GM19438 (cell line): ENCODE data around the gene PHLDA3.

Experiments used
- ATAC-seq: cut with Tn5 transposase; IDR thresholded peaks from one replicate; pipeline ENCODE4 v1.9.1; 2021; ENCODE audit warnings: low read depth; ENCODE audit not compliant: unreplicated experiment

The PHLDA3 gene

DNA sequence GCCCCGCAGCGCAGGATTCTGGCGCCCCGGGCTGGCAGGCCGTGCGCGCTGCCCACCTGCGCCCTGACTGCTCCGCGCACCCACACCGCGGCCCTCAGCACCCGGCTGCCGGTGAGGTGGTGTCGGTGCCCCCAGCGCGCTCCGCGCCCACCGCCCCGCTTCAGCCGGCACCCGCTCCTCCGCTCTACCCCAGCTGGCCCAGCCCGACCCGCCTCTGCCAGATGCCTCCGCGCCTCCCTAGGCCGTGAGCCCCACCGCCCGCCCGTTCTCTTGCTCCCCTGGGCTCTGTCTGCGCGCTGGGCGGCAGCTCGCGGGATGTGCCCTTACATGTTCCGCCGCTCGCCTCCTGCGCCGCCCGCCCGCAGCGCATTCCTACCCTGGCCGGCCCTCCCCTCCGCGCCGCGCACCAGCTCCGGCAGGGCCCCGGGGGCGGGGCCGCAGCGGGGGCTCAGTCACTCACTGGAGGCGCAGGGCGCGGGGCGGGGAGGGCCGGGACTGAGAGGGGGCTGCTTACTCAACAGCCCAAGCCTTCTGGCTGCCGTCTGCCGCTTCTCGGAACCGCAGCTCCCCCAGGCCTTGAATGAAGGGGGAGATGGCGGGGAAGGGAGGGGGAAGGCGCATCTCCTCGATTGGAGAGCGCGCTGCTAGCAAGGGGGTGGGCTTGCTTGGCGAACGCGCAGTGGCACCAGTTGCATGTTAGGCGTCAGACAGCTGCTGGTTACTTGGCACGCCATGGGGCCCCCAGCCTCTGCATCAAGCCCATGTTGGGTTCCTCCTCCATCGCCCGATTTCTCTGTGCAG, at the start of gene PHLDA3:
TSS of gene PHLDA3 (minus strand) at position 345 of the 801 bp plus-strand sequence. CDS start 402 bp downstream, outside the sequence.
- ATAC-seq: peak; percentile 81

DNA sequence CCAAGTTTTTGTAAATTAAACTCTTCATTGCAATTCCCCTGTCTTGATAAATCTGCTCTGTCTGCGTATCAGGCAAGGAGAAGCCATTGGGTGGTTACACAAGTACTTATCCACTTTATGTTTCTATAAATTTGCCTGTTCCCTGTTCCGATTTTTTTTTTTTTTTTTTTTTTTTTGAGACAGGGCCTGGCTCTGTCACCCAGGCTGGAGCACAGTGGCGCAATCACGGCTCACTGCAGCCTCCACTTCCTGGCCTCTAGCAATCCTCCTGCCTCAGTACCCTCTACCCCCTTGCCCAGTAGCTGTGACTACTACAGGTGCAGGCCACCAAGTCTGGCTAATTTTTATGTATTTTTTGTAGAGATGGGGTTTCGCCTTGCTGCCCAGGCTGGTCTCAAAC, 49.1 kb upstream of the PHLDA3 start:
- no peak for ATAC-seq

DNA sequence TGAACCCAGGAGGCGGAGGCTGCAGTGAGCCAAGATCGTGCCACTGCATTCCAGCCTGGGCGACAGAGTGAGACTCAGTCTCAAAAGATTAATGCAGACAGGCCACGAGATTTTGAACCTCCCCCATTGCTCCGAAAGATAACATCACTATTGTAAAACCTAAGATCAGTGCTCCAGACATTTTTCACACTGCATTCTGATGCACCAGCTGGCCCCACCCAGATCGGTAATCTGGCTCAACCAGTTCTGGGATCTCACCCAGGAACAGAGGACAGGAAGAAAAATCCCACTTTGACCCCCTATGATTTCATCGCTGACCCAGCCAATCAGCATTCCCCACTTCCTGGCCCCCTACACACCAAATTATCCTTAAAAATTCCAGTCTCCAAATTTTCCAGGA, 48.6 kb upstream of the PHLDA3 start:
- no peak for ATAC-seq

DNA sequence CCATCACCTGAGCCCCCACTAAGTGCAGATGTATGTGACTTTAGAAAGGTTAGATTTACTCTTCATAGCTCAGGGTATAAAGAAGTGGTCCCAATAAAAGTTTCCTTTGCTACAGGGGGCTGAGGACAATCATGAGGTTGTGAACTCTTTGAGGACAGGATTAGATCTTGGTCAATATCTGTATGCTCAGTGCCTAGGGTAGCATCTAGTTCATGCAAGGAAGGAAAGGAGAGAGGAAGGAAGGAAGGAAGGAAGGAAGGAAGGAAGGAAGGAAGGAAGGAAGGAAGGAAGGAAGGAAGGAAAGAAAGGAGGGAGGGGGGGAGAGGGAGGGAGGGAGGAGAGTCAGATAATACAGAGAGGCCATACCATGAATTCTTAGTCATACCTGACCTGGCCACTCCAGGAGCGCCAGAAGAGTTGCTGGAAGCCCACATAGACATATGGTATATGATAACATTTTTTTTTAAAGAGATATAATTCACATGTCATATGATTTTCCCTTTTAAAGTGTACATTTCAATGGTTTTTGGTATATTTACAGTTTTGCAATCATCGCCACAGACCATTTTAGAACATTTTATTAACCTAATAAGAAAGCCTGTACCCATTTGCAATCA, 47.6 kb upstream of the PHLDA3 start:
- ATAC-seq: no peak

DNA sequence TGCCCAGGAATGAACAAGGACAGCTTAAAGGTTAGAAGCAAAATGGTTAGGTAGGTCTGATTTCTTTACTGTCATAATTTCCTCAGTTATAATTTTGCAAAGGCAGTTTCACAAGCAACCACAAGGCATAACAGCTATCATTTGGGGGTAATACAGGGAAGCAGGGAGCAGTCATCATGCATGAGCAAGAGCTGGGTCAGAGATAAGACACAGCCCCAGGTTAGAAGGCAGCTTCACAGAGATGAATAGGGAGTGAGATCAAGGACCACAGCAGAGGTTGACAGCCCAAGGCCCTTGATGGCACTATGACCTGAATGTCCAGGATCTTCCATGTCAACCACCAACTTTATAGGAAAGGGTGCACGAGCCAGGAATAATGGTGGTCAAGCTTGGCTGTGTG, 46.9 kb upstream of the PHLDA3 start:
- no peak for ATAC-seq

DNA sequence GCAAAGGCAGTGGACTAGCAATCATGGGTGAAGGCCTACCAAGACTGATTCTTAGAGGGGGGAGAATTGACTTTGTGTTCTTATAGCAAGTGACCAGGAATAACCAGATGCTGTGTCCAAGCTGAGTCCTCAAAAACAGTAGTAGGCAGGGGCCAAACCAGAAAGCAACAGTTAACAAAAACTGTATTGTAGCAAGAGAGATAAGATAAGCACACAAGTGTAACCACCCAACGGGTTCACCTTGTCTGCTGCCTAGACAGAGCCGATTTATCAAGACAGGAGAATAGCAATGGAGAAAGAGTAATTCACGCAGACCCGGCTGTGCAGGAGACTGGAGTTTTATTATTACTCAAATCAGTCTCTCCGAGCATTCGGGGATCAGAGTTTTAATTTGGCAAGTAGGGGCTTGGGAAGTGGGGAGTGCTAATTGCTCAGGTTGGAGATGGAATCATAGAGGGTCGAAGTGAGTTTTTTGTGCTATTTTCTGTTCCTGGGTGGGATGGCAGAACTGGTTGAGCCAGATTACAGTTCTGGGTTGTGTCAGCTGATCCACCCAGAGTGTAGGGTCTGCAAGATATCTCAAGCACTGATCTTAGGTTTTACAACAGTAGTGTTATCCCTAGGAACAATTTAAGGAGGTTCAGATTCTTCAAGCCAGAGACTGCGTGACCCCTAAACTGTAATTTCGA, 46.2 kb upstream of the PHLDA3 start:
- no peak for ATAC-seq

DNA sequence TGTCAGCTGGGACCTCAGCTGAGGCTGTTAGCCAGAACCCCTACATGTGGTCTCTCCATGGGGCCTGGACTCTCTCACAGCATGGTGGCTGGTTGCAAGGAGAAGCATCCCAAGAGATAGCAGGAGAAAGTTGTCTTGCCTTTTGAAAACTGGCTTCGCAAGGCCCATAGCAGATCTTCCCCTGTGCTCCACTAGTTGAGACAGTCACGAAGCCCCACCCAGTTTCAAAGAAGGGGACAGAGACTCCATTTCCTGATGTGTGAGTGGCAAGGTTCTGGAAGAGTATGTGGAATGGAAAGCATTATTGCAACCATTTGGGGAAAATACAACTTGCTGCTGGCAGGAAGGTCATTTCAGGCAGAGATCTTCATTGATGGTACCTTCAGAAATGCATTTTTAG, 45.5 kb upstream of the PHLDA3 start:
- no peak for ATAC-seq

DNA sequence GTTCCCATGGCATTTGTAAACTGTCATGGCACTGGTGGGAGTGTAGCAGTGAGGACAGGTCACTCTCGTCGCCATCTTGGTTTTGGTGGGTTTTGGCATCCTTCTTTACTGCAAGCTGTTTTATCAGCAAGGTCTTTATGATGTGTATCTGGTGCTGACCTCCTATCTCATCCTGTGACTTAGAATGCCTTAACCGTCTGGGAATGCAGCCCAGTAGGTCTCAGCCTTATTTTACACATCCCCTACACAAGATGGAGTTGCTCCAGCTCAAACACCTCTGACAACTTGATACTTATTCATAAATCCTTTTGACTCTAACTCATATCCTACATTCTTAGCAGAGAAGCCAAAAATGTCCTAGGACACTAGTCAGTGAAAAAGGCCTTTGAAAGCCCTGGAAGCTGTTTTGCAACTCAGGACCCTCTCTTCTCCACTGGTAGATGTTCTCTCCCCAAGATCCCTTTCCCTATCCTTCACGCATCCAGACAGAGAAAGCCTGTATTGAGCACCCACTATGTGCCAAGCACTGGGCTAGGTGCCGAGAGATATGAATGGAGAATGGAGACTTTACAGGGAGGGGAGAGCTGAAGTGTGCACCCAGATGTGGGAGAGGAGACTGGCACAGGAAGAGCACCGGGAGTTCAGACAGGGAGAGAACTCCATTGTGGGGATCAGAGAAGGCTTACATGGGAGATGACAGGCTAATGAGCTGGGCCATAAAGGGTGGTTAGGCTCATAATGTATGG, 44.7 kb upstream of the PHLDA3 start:
- no peak for ATAC-seq

DNA sequence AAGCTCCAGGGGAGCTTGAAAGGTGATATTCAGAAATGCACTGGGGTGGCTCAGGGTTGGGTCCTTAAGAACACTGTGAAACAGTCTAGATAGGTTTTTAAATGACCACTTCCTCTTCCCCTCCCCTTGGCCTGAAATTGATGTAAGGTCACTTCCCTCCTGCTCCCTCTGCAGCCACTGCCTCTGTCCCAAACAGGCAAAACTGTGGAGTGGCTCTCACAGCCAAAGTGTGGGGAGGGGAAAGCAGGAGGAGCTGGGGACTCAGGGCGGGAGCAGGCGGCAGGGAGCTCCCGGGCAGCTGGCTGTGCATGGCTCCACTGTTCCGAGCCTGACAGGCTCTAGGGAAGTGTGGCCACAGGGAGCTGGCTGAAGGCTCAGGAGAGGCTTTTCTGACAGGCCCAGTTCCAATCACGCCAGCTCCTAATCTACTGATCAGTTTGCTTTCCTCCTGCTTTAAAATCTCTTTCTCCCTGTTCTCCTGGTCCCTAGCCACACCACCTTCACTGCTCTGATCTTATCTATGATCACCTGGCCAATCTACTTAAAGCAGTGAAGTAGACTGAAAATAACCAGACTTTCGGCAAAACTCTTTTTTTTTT, 43.1 kb upstream of the PHLDA3 start:
- peak; percentile 65 for ATAC-seq

DNA sequence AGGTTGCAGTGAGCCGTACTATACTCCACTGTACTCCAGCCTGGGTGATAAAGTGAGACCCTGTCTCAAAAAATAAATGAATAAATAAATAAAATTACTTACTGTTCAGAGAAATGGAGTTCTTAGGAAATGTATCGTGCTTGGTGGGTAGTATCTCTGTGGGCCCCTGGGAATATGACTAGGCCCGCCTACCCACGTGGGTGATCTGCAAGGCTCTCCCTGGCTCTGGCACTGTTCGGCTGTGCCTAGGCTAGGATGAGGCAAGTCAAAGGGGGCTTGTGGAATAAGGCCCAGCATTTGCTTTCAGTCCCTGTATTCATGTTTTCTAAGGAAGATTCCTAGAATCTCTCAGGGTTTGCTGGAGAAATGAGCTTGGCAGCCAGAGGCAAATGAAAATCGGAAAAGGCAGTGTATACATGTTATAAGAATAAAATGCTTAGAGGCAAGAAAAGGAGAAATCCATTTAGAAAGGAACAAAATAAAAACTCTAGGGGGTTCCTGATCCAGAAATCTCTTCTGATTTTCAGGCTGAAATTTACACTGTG, 42.5 kb upstream of the PHLDA3 start:
- ATAC-seq: no peak

DNA sequence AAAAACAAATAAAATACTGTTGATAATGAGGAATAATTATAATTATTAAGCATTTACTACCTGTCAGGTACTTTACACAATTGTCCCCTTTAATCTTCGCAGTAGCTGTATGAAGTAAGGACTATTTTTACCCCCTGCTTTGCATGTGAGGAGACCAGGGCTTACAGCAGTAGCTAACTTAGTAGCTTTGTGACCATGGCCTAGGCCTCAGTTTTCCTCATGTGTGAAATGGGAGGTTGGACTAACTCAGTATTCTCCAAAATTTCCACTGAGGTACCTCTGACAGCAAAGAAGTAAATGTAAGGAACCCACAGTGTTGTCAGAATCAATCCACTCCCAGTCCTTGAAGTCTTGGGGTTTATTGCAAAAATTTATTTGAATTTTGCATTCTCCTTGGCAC, 41.7 kb upstream of the PHLDA3 start:
- no peak for ATAC-seq

DNA sequence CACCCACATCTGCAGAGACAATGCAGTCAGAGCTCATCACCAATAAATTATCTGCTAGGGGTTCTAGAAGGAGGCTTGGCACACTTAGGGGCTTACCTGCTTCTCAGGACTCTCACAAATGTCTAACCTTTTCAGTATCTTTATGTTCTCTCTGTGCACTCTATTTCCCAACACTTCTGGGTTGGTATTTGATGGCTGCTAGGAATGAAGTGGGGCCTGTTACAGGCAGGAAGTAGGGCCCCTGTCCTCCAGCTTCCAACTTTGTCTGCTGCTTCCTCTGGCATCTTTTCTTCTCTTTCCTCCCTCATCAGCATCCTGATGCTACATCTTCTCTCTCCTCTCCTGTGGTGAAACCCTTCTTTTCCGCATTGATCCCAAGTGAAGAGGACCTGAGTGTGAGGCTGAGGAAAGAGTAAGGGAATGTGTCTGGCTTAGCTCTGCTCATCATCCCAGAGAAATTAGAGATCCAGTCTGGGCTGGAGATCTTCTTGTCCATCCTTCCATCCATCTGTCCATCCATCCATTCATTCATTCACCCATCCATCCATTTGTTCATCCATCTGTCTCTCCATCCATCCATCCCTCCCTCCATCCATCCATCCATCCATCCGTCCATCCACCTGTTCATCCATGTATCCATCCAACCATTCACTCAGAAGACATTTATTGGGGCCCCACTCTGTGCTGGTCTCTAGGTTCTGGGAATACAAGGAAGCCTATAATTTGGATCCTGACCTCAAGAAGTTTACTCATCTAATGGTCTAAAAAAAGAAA, 40.8 kb upstream of the PHLDA3 start:
- no peak for ATAC-seq

DNA sequence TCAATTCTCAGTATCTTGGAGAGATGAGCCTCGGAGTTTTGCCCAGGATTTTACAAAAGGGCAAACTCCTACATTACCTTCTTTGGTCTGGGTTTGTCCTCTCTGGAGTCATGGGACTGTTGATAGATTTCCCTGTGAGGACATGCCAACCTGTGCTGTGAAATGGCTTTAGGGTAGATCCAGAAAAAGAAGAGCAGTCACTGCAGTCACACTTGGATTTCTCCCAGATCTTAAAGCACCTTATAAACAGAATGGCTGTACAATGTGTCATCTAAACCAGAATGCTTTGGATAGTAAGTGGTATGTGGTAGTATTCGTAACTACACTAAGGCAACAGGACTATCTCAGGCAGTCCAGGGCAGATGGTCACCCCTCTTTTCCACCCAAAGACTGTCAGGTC, 39.8 kb upstream of the PHLDA3 start:
- no peak for ATAC-seq

DNA sequence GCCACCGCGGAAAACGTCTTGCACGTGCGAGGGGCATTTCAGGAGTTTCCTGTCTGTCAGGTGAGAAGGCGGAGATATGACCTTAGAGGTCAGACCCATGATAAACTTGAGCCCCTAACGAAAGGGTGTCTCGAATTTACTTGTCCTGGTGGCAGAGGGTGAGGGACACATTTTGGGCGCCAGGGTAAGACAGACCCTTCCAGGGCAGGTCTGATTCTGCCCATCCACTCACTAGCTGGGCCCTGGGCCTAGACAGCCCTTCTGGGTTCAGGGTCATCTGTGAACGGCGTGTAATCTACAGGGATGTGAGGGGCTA, 38.3 kb upstream of the PHLDA3 start:
- peak; percentile 7 for ATAC-seq

DNA sequence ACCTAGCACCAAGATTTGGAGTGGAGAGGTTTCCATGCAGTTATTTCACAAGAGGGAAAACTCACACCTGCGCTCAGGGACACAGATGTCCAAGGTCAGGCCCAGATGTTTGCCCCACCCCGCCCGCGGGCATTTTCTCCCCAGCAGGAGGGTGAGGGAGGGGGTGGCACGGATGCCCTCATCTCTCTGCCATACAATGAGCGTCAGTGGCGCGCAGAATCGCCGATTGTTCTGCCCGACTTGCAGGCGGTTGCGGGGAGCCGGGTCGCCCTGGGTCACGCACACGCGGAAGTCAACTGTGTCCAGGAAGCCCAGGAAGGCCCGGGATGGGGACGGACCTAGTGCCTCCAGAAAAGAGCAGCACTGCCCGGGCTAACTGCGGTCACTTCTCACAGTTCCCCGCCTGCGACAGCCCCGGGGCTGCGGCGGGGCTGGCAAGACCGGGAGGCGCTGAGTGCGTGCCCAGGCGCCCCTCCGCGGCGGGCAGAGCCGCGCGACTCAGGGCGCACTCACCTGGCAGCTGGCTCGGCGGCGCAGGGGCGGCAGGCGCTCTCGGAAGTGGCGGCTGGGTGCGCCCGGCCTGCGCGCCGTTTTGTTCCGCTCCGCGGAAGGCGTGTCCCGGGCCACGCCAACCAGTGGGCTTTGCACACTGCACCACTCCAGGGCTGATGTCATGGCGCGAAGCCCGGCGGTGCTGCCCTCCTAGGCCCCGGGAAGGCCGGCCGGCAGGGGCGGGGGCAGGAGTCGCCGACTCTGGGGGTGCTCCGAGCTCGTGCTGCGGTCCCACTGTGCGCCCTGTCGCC, 37.8 kb upstream of the PHLDA3 start, which contains the start of gene CSRP1:
TSS of gene CSRP1 (minus strand) at position 567 of the 803 bp plus-strand sequence. CDS start 10,820 bp downstream, outside the sequence.
- ATAC-seq: peak; percentile 74

DNA sequence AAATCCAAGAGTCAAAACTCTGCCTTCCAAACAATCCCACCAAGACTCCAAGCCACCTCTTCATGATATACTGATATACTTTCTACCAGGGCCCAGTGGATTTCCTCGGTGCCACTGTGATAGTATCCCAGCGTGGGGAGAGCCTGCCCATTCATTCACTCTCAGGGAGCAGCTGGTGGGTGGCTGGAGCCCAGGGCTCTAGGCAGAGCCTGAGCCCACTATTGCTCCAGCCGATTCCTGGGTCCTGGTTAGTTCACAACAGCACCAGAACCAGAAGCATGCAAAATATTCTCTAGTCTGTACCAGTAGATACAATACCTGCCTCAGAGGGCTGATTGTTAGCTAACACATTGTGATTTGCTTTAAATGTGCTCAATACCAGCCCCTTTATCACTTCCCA, 37.1 kb upstream of the PHLDA3 start:
- ATAC-seq: no peak

DNA sequence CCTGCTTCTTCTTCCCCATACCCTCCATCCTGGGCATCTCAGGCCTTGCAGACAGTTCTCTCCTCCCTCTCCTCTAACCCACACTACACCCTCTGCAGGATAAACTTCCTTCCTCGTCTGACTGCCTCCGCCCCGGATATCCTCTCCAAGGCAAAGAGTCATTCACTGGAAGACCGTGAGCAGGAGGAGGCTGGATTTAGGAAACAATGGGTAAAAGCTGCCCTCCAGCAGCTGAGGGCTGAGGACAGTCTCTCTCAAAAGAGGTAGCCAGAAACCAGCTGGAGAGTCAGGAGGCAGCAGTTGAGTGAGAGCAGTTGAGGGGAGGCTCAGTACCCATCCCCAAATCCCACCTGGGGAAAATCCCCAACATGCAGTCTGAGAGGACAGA, 36.5 kb upstream of the PHLDA3 start:
- no peak for ATAC-seq

DNA sequence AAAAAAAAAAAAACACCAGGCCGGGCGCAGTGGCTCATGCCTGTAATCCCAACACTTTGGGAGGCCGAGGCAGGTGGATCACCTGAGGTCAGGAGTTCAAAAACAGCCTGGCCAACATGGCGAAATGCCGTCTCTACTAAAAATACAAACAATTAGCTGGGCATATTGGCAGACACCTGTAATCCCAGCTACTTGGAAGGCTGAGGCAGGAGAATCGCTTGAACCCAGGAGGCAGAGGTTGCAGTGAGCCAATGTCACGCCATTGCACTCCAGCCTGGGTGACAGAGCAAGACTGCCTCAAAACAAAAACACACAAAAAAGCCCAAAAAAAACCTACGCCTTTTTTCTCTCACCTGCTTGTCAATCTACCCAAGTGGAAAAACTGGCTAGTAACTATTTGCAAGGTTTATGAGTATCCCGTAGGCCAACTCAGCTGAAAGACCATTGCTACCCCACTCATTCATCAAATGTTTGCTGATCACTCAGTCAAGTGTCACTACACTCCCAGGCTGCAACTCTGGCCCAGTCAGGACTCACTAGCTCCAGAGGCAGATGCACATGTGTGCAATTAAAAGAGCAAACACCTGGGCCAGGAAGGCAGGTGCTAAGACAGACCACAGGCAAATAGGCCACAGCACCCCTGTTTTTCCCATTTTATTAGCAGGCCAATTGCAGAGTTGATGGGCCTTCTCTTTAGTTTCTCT, 36.0 kb upstream of the PHLDA3 start:
- no peak for ATAC-seq
